H1 (cell line): Measurements from ENCODE around the gene ADAMTS17. TPM values are rescaled to one million over a fixed set of nuclear protein-coding genes. Genes with fewer than 3 reads are reported as not detected.

Source experiments
- NANOG ChIP-seq: IDR thresholded peaks from 2 replicates; pipeline ENCODE4 v1.6.1; 2011; ENCODE audit warnings: low read length, low read depth, mild to moderate bottlenecking, inconsistent platforms; ENCODE audit not compliant: insufficient read depth, poor library complexity, severe bottlenecking
- polyA plus RNA-seq, 7 experiments: library from polyadenylated mRNA; depleted of rRNA in 3 of 7; stranded (reverse) in 5 of 7; unstranded in 2 of 7; fragments of >200 nt in 5 of 7; fragments of 200-250 nt in 2 of 7; gene quantifications; 1 replicate in 5 of 7; 2 replicates in 1 of 7; 4 replicates in 1 of 7; pipeline versions ENCODE4 v1.2.1 to v1.2.3, GENCODE V29; 2011 to 2013; ENCODE audit warnings: missing spikeins in 2 of 7, mixed read lengths in 2 of 7
- total RNA-seq: library from RNA; stranded (reverse); fragmentation: NEBNext Ultra II Directional; extraction: Animal tissue kit (Norgen Biotek cat#: 25700); gene quantifications from 2 replicates; pipeline ENCODE4 v1.2.1, GENCODE V29; 2021

The ADAMTS17 gene
- total and polyA plus RNA-seq, 2 of the 8 experiments (the other 6 are each of a cell fraction or from before 2014, with no cell fraction given) = 0.51 to 1.7 TPM

DNA sequence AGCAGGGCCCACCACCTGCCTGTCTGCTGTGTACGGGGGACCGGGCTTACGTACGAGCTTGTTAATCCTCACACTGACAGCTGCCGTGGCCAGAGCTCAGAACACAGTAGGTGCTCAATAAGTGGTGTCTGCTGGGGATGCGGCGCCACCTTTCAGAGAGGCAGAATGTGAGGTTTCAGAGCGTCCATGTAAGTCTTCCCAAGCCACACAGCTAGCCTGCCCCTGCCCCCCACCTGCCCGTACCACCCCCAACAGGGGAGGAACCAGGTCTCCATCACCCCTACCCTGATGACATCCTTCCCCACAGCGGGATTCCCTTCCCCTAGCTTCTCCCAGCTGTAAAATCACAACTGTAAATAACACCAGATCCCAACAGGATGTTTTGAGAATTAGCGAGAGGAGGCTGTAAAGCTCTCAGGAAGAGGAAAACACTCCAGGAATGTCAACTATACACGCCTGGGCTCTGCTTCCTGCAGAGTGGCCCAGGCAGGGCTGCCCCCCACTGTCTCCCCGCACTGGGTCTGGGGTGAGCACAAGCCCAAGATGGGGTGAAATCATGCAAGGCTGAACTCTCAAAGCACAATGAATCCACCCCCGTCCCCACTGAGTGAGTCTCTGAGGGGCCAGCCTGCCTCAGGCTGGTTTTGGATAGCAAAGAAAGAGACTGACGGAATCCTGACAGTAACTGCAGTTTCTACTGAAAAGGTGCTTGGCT, 358.4 kb downstream of the ADAMTS17 start (continued):
- no peak for TF ChIP-seq NANOG
